GM19467 (cell line): ENCODE data around the gene GTPBP2.
"Not testable (repeated sequence)": the region's sequence is repeated elsewhere in the genome, so short reads cannot be mapped to it uniquely, and the experiment has no call there.

ENCODE experiments used
- ATAC-seq: cut with Tn5 transposase; IDR thresholded peaks from one replicate; pipeline ENCODE4 v1.9.1; 2021; ENCODE audit warnings: mild to moderate bottlenecking, moderate library complexity; ENCODE audit not compliant: unreplicated experiment

The GTPBP2 gene

GRCh38 chr6:43662948-43663347 lies 33.9 kb upstream of the GTPBP2 start:
- ATAC-seq, result not testable (repeated sequence)

GRCh38 chr6:43658161-43658560 lies 29.1 kb upstream of the GTPBP2 start:
- no peak for ATAC-seq

GRCh38 chr6:43657221-43657802 lies 28.2 kb upstream of the GTPBP2 start:
- ATAC-seq, result no peak

GRCh38 chr6:43652822-43653221 lies 23.8 kb upstream of the GTPBP2 start:
- ATAC-seq, result not testable (repeated sequence)

- ATAC-seq, result no peak
These were observed 19.2 kb upstream of the GTPBP2 start for GRCh38 chr6:43648248-43648647.

- ATAC-seq, result no peak
These were observed 18.5 kb upstream of the GTPBP2 start for GRCh38 chr6:43647613-43648012.

GRCh38 chr6:43645613-43645964 lies 16.5 kb upstream of the GTPBP2 start:
- ATAC-seq, result no peak

GRCh38 chr6:43644940-43645612 lies 16.0 kb upstream of the GTPBP2 start, which contains the start of gene RSPH9:
RSPH9 (plus strand) TSS chr6:43645036; CDS start chr6:43645099, 63 bp downstream.
- ATAC-seq, result no peak

- ATAC-seq, result no peak
These were observed 11.1 kb upstream of the GTPBP2 start for GRCh38 chr6:43639984-43640800.

GRCh38 chr6:43636308-43636659 lies 7.2 kb upstream of the GTPBP2 start:
- no peak for ATAC-seq

GRCh38 chr6:43635387-43636307 lies 6.6 kb upstream of the GTPBP2 start, which contains the start of gene MAD2L1BP:
MAD2L1BP (plus strand) TSS chr6:43635840; CDS start chr6:43635876, 36 bp downstream.
- ATAC-seq, result peak; percentile 69

GRCh38 chr6:43634702-43635303 lies 5.7 kb upstream of the GTPBP2 start:
- ATAC-seq, result no peak

- ATAC-seq, result not testable (repeated sequence)
These were observed 3.9 kb upstream of the GTPBP2 start for GRCh38 chr6:43633002-43633401.

- ATAC-seq, result no peak
These were observed 2.0 kb upstream of the GTPBP2 start for GRCh38 chr6:43630980-43631619.

- peak; percentile 56 for ATAC-seq
These were observed 639 bp upstream of the GTPBP2 start for GRCh38 chr6:43629505-43630300.

GRCh38 chr6:43628393-43629103 lies 516 bp downstream of the GTPBP2 start:
- ATAC-seq, result peak; percentile 6

- ATAC-seq, result no peak
These were observed 1.8 kb downstream of the GTPBP2 start for GRCh38 chr6:43627008-43627825.
